H1 (cell line): Measurements from ENCODE around the gene KLK7. TPM values are rescaled to one million over a fixed set of nuclear protein-coding genes. Genes with fewer than 3 reads are reported as not detected.

ENCODE experiments used
- MAFK ChIP-seq: IDR thresholded peaks from 2 replicates; pipeline ENCODE4 v1.6.1; 2012; ENCODE audit warnings: low read depth, mild to moderate bottlenecking, improper control_type of control experiment, low read length
- polyA plus RNA-seq, 7 experiments: library from polyadenylated mRNA; depleted of rRNA in 3 of 7; stranded (reverse) in 5 of 7; unstranded in 2 of 7; fragments of >200 nt in 5 of 7; fragments of 200-250 nt in 2 of 7; gene quantifications; 1 replicate in 5 of 7; 2 replicates in 1 of 7; 4 replicates in 1 of 7; pipeline versions ENCODE4 v1.2.1 to v1.2.3, GENCODE V29; 2011 to 2013; ENCODE audit warnings: missing spikeins in 2 of 7, mixed read lengths in 2 of 7
- total RNA-seq: library from RNA; stranded (reverse); fragmentation: NEBNext Ultra II Directional; extraction: Animal tissue kit (Norgen Biotek cat#: 25700); gene quantifications from 2 replicates; pipeline ENCODE4 v1.2.1, GENCODE V29; 2021

The KLK7 gene
- total and polyA plus RNA-seq, 2 of the 8 experiments (the other 6 are each of a cell fraction or from before 2014, with no cell fraction given) = 0.73 to 1.4 TPM

- no peak for TF ChIP-seq MAFK
These were observed 17.8 kb upstream of the KLK7 start, which contains the start of gene KLK8 (continued) for GRCh38 chr19:51001515-51001914.
